ENCODE measurements around the gene PHAX. TPM values are rescaled to one million over a fixed set of nuclear protein-coding genes. Genes with fewer than 3 reads are reported as not detected.

PHAX gene
- total and polyA plus RNA-seq, 10 of the 15 experiments (the other 5 are each of a cell fraction or from before 2014, with no cell fraction given) = 28.2 to 88.7 (median 60.3) TPM

- TF ChIP-seq ZNF207 (IDR thresholded peaks at IDR 0.05; ENCODE audit: borderline replicate concordance) (no peak), E2F4 (IDR thresholded peaks at IDR 0.05; ENCODE audit: low read depth, low read length) (no peak), IKZF2 (IDR thresholded peaks at IDR 0.05) (no peak), KLF5 (IDR thresholded peaks at IDR 0.05; ENCODE audit: partially characterized antibody) (no peak), BCL11A (IDR thresholded peaks at IDR 0.05; ENCODE audit: low read depth, low read length) (no peak), GABPA (IDR thresholded peaks at IDR 0.05; ENCODE audit: low read depth) (no peak), BHLHE40 (IDR thresholded peaks at IDR 0.05; ENCODE audit: borderline replicate concordance in 1 of 2, low read depth in 2 of 2, low read length in 1 of 2) (no peak), SMAD1 (IDR thresholded peaks at IDR 0.05; ENCODE audit: low read depth, partially characterized antibody) (no peak), POLR2AphosphoS5 (IDR thresholded peaks at IDR 0.05; ENCODE audit: low read length) (no peak)
- no peak overlapping the region for H3K4me3 ChIP-seq
- ChIA-PET POLR2A (no interaction called here), CTCF (interaction anchor here (3.0 kb wide), 1 partner anchor 10 kb away, joined by 13 read pairs; the partner anchor contains the start of gene PHAX), SMC1A (ENCODE audit: uncharacterized antibody, unreplicated experiment) (no interaction called here), RAD21 (ENCODE audit: unreplicated experiment) (no interaction called here)
- no peaks in the 10 kb centered on the region for H4K20me1 ChIP-seq (ENCODE audit: control insufficient read depth, insufficient read depth)
- H2AFZ ChIP-seq (ENCODE audit: control insufficient read depth, low read depth, low read length) = no peak overlapping the region
- H3K4me2 ChIP-seq (ENCODE audit: control insufficient read depth, insufficient read depth) = 0 out of 2 replicates have a peak overlapping the region, but pooled peaks have one; percentile 22
- intact Hi-C loops (cut with micrococcal nuclease; ENCODE audit: unreplicated experiment) = no loop called here
- FAIRE-seq = no peak
- H3K9me3 ChIP-seq (replicated peaks; ENCODE audit: control insufficient read depth, insufficient read depth, low read length) = no peaks in the 10 kb centered on the region
- H3K27me3 ChIP-seq (replicated peaks in 1 of 2; ENCODE audit: control insufficient read depth in 2 of 2, insufficient read depth in 2 of 2, low read length in 1 of 2) = no peaks in the 10 kb centered on the region
- no TSS peak for BruUV-seq (replicated peaks)
- H3K27ac ChIP-seq (ENCODE audit: control insufficient read depth, insufficient read depth) = no peak overlapping the region
- 100% methylated on average over 6 of the region's 6 CpGs for WGBS (ENCODE audit: insufficient coverage, insufficient replicate concordance, low lambda C conversion rate, missing lambda C conversion rate)
- H3K79me2 ChIP-seq (ENCODE audit: control insufficient read depth, insufficient read depth, low read length) = peaks cover 33% of the 10 kb centered on the region
- H3K36me3 ChIP-seq (ENCODE audit: control insufficient read depth in 2 of 2, insufficient read depth in 2 of 2, low read length in 1 of 2) = peaks cover 2 to 18% of the 10 kb centered on the region in 2 experiments; a peak in 3 of 4 replicates
- H3K9ac ChIP-seq (ENCODE audit: control insufficient read depth, insufficient read depth, low read length) = no peak overlapping the region
- in situ Hi-C loops (cut with MboI) = no loop called here
- DNase-seq (ENCODE audit: low read depth, low spot score) = no peak
- peaks cover 12% of the 10 kb centered on the region for H3K4me1 ChIP-seq (ENCODE audit: control insufficient read depth, insufficient read depth, low read length)
- ATAC-seq = no peak
Measured at GRCh38 chr5:126610616-126611015, 9.9 kb downstream of the PHAX start.

Measured in GM12878 (cell line).